ENCODE data around the gene GGT6.
A peak's percentile ranks its signal among the peaks of the same experiment; 100 is the strongest.

Gene GGT6

GRCh38 chr17:4588391-4588790 lies 28.0 kb upstream of the GGT6 start (continued):
- TF ChIP-seq HIC1 (tag by site-specific recombination; IDR thresholded peaks at IDR 0.05) (no peak), ZEB2 (tag by site-specific recombination; IDR thresholded peaks at IDR 0.05) (no peak), ZNF610 (tag by site-specific recombination; IDR thresholded peaks at IDR 0.05; ENCODE audit: borderline replicate concordance) (no peak), ZNF704 (tag by site-specific recombination; IDR thresholded peaks at IDR 0.05) (no peak), ZBTB1 (tag by site-specific recombination; IDR thresholded peaks at IDR 0.05) (no peak), ZBTB6 (tag by site-specific recombination; IDR thresholded peaks at IDR 0.05) (no peak), PBX3 (CRISPR knock-in tag; IDR thresholded peaks at IDR 0.05) (no peak), ZNF692 (tag by site-specific recombination; IDR thresholded peaks at IDR 0.05) (no peak), ZNF404 (tag by site-specific recombination; IDR thresholded peaks at IDR 0.05) (no peak), ZNF174 (tag by site-specific recombination; IDR thresholded peaks at IDR 0.05) (no peak)

GRCh38 chr17:4587803-4588202 lies 27.4 kb upstream of the GGT6 start:
- TF ChIP-seq ZNF660 (tag by site-specific recombination; IDR thresholded peaks at IDR 0.05) (no peak), ZBTB17 (tag by site-specific recombination; IDR thresholded peaks at IDR 0.05) (0 out of 2 replicates have a peak, but pooled peaks have one; percentile 19)
- no peak overlapping the region for H3K27ac ChIP-seq (ENCODE audit: extremely low read depth, low read depth, low read length)
- H3K4me3 ChIP-seq (ENCODE audit: low read depth, low read length) = no peak overlapping the region
- POLR2A ChIA-PET = interaction anchor here (0.6 to 1.0 kb wide), 2 partner anchors 20 kb away, joined by 3 read pairs; no protein-coding TSS in a partner anchor
- H3K36me3 ChIP-seq (ENCODE audit: control insufficient read depth in 2 of 2, insufficient read depth in 1 of 2, low read length in 2 of 2) = no peaks in the 10 kb centered on the region
- H3K4me1 ChIP-seq (ENCODE audit: control insufficient read depth, insufficient read depth, low read length) = peaks cover 2% of the 10 kb centered on the region; the same call in 1 of the 2 replicates
- H3K9me3 ChIP-seq (ENCODE audit: control insufficient read depth, insufficient read depth, low read depth, low read length) = no peaks in the 10 kb centered on the region
- CTCF ChIA-PET = interaction anchor here (0.7 to 7.8 kb wide), 4 partner anchors 21 to 415 kb away, joined by 3 to 58 read pairs (median 3); no protein-coding TSS in a partner anchor

- Histone ChIP-seq H3K36me3 (ENCODE audit: control insufficient read depth in 2 of 2, insufficient read depth in 1 of 2, low read length in 2 of 2) (no peaks in the 10 kb centered on the region), H3K4me1 (ENCODE audit: control insufficient read depth, insufficient read depth, low read length) (peaks cover 2% of the 10 kb centered on the region; the same call in 1 of the 2 replicates), H3K9me3 (ENCODE audit: control insufficient read depth, insufficient read depth, low read depth, low read length) (no peaks in the 10 kb centered on the region), H3K27ac (ENCODE audit: extremely low read depth, low read depth, low read length) (no peak overlapping the region), H3K4me3 (ENCODE audit: low read depth, low read length) (no peak overlapping the region)
- POLR2A ChIA-PET = interaction anchor here (0.6 to 1.5 kb wide), 4 partner anchors 9 to 21 kb away, joined by 3 to 4 read pairs (median 3); no protein-coding TSS in a partner anchor
- CTCF ChIA-PET = interaction anchor here (1.0 to 7.8 kb wide), 4 partner anchors 20 to 167 kb away, joined by 3 to 58 read pairs (median 4); no protein-coding TSS in a partner anchor
- TF ChIP-seq SCRT2 (tag by site-specific recombination; IDR thresholded peaks at IDR 0.05) (no peak), HOXD13 (CRISPR knock-in tag; IDR thresholded peaks at IDR 0.05; ENCODE audit: borderline replicate concordance) (no peak), ZNF174 (tag by site-specific recombination; IDR thresholded peaks at IDR 0.05) (no peak), ZBTB6 (tag by site-specific recombination; IDR thresholded peaks at IDR 0.05) (no peak), ZNF362 (tag by site-specific recombination; IDR thresholded peaks at IDR 0.05) (no peak), ZSCAN18 (tag by site-specific recombination; IDR thresholded peaks at IDR 0.05) (no peak), ZNF596 (tag by site-specific recombination; IDR thresholded peaks at IDR 0.05) (no peak), ZNF548 (tag by site-specific recombination; IDR thresholded peaks at IDR 0.05) (no peak)
Measured at GRCh38 chr17:4587195-4587594, 26.8 kb upstream of the GGT6 start.

Measured in HEK293 (cell line).